ENCODE results near the gene BHLHA15.

BHLHA15 gene

GRCh38 chr7:98167653-98168052 lies 43.6 kb upstream of the BHLHA15 start:
- TF ChIP-seq SPI1 (IDR thresholded peaks at IDR 0.05; ENCODE audit: borderline replicate concordance, low read depth) = no peak
- no peak for TF ChIP-seq GABPA (IDR thresholded peaks at IDR 0.05; ENCODE audit: low read depth)
- no peak for TF ChIP-seq CTCF (IDR thresholded peaks at IDR 0.05; ENCODE audit: insufficient read depth, low read length)
- no peak for TF ChIP-seq POLR2AphosphoS5 (IDR thresholded peaks at IDR 0.05; ENCODE audit: low read depth)
- no peak for TF ChIP-seq REST (IDR thresholded peaks at IDR 0.05; ENCODE audit: insufficient replicate concordance, low read depth)
- Histone ChIP-seq H3K27me3 (ENCODE audit: insufficient read depth, poor library complexity, severe bottlenecking) (no peaks in the 10 kb centered on the region), H3K4me3 (replicated peaks; ENCODE audit: insufficient read depth, low read length) (no peak overlapping the region), H3K27ac (replicated peaks) (no peak overlapping the region)
- DNase-seq (ENCODE audit: low read depth in 1 of 2, low spot score in 1 of 2) = no peak

GRCh38 chr7:98168181-98168903 lies 42.9 kb upstream of the BHLHA15 start:
- peak in 1 of 2 experiments; percentile 44 for DNase-seq (ENCODE audit: low read depth in 1 of 2, low spot score in 1 of 2)
- Histone ChIP-seq H3K27me3 (ENCODE audit: insufficient read depth, poor library complexity, severe bottlenecking) (no peaks in the 10 kb centered on the region), H3K27ac (replicated peaks) (no peak overlapping the region), H3K4me3 (replicated peaks; ENCODE audit: insufficient read depth, low read length) (no peak overlapping the region)
- TF ChIP-seq REST (IDR thresholded peaks at IDR 0.05; ENCODE audit: insufficient replicate concordance, low read depth) (no peak), SPI1 (IDR thresholded peaks at IDR 0.05; ENCODE audit: borderline replicate concordance, low read depth) (no peak), POLR2AphosphoS5 (IDR thresholded peaks at IDR 0.05; ENCODE audit: low read depth) (no peak), GABPA (IDR thresholded peaks at IDR 0.05; ENCODE audit: low read depth) (no peak), CTCF (IDR thresholded peaks at IDR 0.05; ENCODE audit: insufficient read depth, low read length) (no peak)

GRCh38 chr7:98168904-98169621 lies 42.2 kb upstream of the BHLHA15 start:
- DNase-seq (ENCODE audit: low read depth in 1 of 2, low spot score in 1 of 2) = no peak
- H3K27me3 ChIP-seq (ENCODE audit: insufficient read depth, poor library complexity, severe bottlenecking) = no peaks in the 10 kb centered on the region
- no peak overlapping the region for H3K27ac ChIP-seq (replicated peaks)
- no peak overlapping the region for H3K4me3 ChIP-seq (replicated peaks; ENCODE audit: insufficient read depth, low read length)
- TF ChIP-seq POLR2AphosphoS5 (IDR thresholded peaks at IDR 0.05; ENCODE audit: low read depth) = no peak
- no peak for TF ChIP-seq SPI1 (IDR thresholded peaks at IDR 0.05; ENCODE audit: borderline replicate concordance, low read depth)
- no peak for TF ChIP-seq CTCF (IDR thresholded peaks at IDR 0.05; ENCODE audit: insufficient read depth, low read length)
- TF ChIP-seq GABPA (IDR thresholded peaks at IDR 0.05; ENCODE audit: low read depth) = no peak
- no peak for TF ChIP-seq REST (IDR thresholded peaks at IDR 0.05; ENCODE audit: insufficient replicate concordance, low read depth)

All from HL-60 (cell line).